Liver (tissue), 9 donors: Measurements from ENCODE around the gene AKAIN1. TPM values are rescaled to one million over a fixed set of nuclear protein-coding genes. Genes with fewer than 3 reads are reported as not detected.

Source experiments
- DNase-seq: peaks from one replicate; pipeline ENCODE4 v3.0.0-alpha.2; 2017; ENCODE audit warnings: low spot score
- H3K27ac ChIP-seq, 2 donors: one replicate each; pipeline ENCODE4 v1.7.0; 2013; ENCODE audit warnings: inconsistent platforms in 2 of 2, low read length in 2 of 2, control low read depth in 1 of 2, low read depth in 1 of 2, mild to moderate bottlenecking in 1 of 2
- H3K27me3 ChIP-seq, 4 donors: one replicate each; pipeline versions ENCODE4 v1.6.1 to v1.7.0; 2013; ENCODE audit warnings: low read length in 3 of 4, inconsistent platforms in 1 of 4, mild to moderate bottlenecking in 1 of 4, moderate library complexity in 1 of 4; ENCODE audit not compliant: control insufficient read depth in 4 of 4, insufficient read depth in 4 of 4
- H3K36me3 ChIP-seq, 4 donors: one replicate each; pipeline versions ENCODE4 v1.6.1 to v1.7.0; 2013; ENCODE audit warnings: low read length in 3 of 4, mild to moderate bottlenecking in 3 of 4, low read depth in 1 of 4, moderate library complexity in 1 of 4; ENCODE audit not compliant: control insufficient read depth in 4 of 4, insufficient read depth in 3 of 4
- H3K4me1 ChIP-seq, 4 donors: one replicate each; pipeline versions ENCODE4 v1.6.1 to v1.7.0; 2013; ENCODE audit warnings: low read length in 3 of 4, mild to moderate bottlenecking in 3 of 4, moderate library complexity in 1 of 4; ENCODE audit not compliant: control insufficient read depth in 4 of 4, insufficient read depth in 4 of 4
- H3K4me3 ChIP-seq, 3 donors: one replicate each; pipeline versions ENCODE4 v1.6.1 to v1.7.0; 2013; ENCODE audit warnings: low read length in 3 of 3, control low read depth in 1 of 3, low read depth in 1 of 3, mild to moderate bottlenecking in 1 of 3
- H3K9ac ChIP-seq, 2 donors: one replicate each; pipeline ENCODE4 v1.7.0; 2013; ENCODE audit warnings: low read length in 2 of 2, mild to moderate bottlenecking in 2 of 2, moderate library complexity in 2 of 2, control low read depth in 1 of 2, low read depth in 1 of 2
- H3K9me3 ChIP-seq, 4 donors: one replicate each; pipeline versions ENCODE4 v1.6.1 to v1.7.0; 2013; ENCODE audit warnings: low read length in 3 of 4; ENCODE audit not compliant: control insufficient read depth in 4 of 4
- ATF3 ChIP-seq: IDR thresholded peaks from 2 replicates; pipeline ENCODE4 v1.6.1; 2016; ENCODE audit warnings: antibody characterized with exemption
- CTCF ChIP-seq: fragments of 150-350 bp; IDR thresholded peaks from 2 replicates; pipeline ENCODE4 v1.5.1; 2017; ENCODE audit warnings: improper control_type of control experiment, low read depth, low read length; ENCODE audit not compliant: missing input control
- EGR1 ChIP-seq, 2 donors: IDR thresholded peaks; 2 replicates each; pipeline ENCODE4 v1.6.1; 2016 to 2018; ENCODE audit warnings: antibody characterized with exemption in 2 of 2, low read depth in 2 of 2
- FOXA1 ChIP-seq: IDR thresholded peaks from 2 replicates; pipeline ENCODE4 v1.6.1; 2016; ENCODE audit warnings: antibody characterized with exemption
- FOXA2 ChIP-seq: IDR thresholded peaks from 2 replicates; pipeline ENCODE4 v1.6.1; 2016; ENCODE audit warnings: antibody characterized with exemption
- GABPA ChIP-seq, 2 donors: IDR thresholded peaks in 1 of 2; conservative IDR thresholded peaks in 1 of 2; 2 replicates each; pipeline ENCODE4 v1.6.1; 2016; ENCODE audit warnings: antibody characterized with exemption in 2 of 2, mild to moderate bottlenecking in 1 of 2, moderate library complexity in 1 of 2
- HNF4A ChIP-seq, 2 donors: conservative IDR thresholded peaks; 2 replicates each; pipeline ENCODE4 v1.6.1; 2016; ENCODE audit warnings: antibody characterized with exemption in 2 of 2, mild to moderate bottlenecking in 2 of 2
- HNF4G ChIP-seq: IDR thresholded peaks from 2 replicates; pipeline ENCODE4 v1.6.1; 2016; ENCODE audit warnings: antibody characterized with exemption
- JUND ChIP-seq, 2 donors: IDR thresholded peaks; 2 replicates each; pipeline ENCODE4 v1.6.1; 2016; ENCODE audit warnings: antibody characterized with exemption in 2 of 2
- NR2F2 ChIP-seq: IDR thresholded peaks from 2 replicates; pipeline ENCODE4 v1.6.1; 2016; ENCODE audit warnings: antibody characterized with exemption
- RAD21 ChIP-seq, 2 donors: IDR thresholded peaks; 2 replicates each; pipeline ENCODE4 v1.6.1; 2016; ENCODE audit warnings: antibody characterized with exemption in 2 of 2, mild to moderate bottlenecking in 2 of 2
- REST ChIP-seq: IDR thresholded peaks from 2 replicates; pipeline ENCODE4 v1.6.1; 2016; ENCODE audit warnings: antibody characterized with exemption, mild to moderate bottlenecking
- RXRA ChIP-seq, 2 donors: IDR thresholded peaks; 2 replicates each; pipeline ENCODE4 v1.6.1; 2017 to 2018; ENCODE audit warnings: antibody characterized with exemption in 2 of 2, mild to moderate bottlenecking in 1 of 2
- SP1 ChIP-seq: IDR thresholded peaks from 2 replicates; pipeline ENCODE4 v1.6.1; 2018; ENCODE audit warnings: antibody characterized with exemption, mild to moderate bottlenecking
- TAF1 ChIP-seq: conservative IDR thresholded peaks from 2 replicates; pipeline ENCODE4 v1.6.1; 2016; ENCODE audit warnings: antibody characterized with exemption, mild to moderate bottlenecking
- YY1 ChIP-seq: IDR thresholded peaks from 2 replicates; pipeline ENCODE4 v1.6.1; 2016; ENCODE audit warnings: antibody characterized with exemption, mild to moderate bottlenecking
- whole genome bisulfite sequencing: extraction: QIAGEN DNeasy Blood & Tissue Kit; methylation state at CpG from one replicate; pipeline ENCODE4 v1.1.7; 2013; 5-methylcytosine and 5-hydroxymethylcytosine counted together
- polyA plus RNA-seq, 2 donors: library from polyadenylated mRNA; stranded (reverse) in 1 of 2; unstranded in 1 of 2; fragments of 200-250 nt in 1 of 2; fragments of >200 nt in 1 of 2; fragmentation: Nextera tagmentation in 1 of 2; extraction: Ambion mirVana in 1 of 2; gene quantifications; one replicate each; pipeline versions ENCODE4 v1.2.1 to v1.2.3, GENCODE V29; 2013 to 2015
- total RNA-seq, 2 donors: library from RNA; depleted of rRNA; stranded (reverse); fragments of >200 nt; gene quantifications; one replicate each; pipeline ENCODE4 v1.2.3, GENCODE V29; 2014
- TF ChIP-seq, protein P1 (sequence below): IDR thresholded peaks from 2 replicates; pipeline ENCODE4 v1.6.1; 2016; ENCODE audit warnings: antibody characterized with exemption
- donor health status: healthy.
- donor health status: healthy.
- donor health status: healthy.
- donor health status: healthy.
- donor health status: healthy.

Gene AKAIN1
- total and polyA plus RNA-seq, 4 donors = 0.31 to 0.75 TPM; not detected in 2

GRCh38 chr18:5142859-5143258, 54.2 kb downstream of the AKAIN1 start:
- Histone ChIP-seq H3K27ac (no peak overlapping the region), H3K9ac (no peak overlapping the region), H3K4me1 (no peaks in the 10 kb centered on the region), H3K9me3 (no peaks in the 10 kb centered on the region), H3K4me3 (no peak overlapping the region), H3K36me3 (no peaks in the 10 kb centered on the region), H3K27me3 (no peaks in the 10 kb centered on the region)
- TF ChIP-seq, protein P1, sequence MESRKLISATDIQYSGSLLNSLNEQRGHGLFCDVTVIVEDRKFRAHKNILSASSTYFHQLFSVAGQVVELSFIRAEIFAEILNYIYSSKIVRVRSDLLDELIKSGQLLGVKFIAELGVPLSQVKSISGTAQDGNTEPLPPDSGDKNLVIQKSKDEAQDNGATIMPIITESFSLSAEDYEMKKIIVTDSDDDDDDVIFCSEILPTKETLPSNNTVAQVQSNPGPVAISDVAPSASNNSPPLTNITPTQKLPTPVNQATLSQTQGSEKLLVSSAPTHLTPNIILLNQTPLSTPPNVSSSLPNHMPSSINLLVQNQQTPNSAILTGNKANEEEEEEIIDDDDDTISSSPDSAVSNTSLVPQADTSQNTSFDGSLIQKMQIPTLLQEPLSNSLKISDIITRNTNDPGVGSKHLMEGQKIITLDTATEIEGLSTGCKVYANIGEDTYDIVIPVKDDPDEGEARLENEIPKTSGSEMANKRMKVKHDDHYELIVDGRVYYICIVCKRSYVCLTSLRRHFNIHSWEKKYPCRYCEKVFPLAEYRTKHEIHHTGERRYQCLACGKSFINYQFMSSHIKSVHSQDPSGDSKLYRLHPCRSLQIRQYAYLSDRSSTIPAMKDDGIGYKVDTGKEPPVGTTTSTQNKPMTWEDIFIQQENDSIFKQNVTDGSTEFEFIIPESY = no peak
- no peak for TF ChIP-seq TAF1
- no peak for TF ChIP-seq REST
- TF ChIP-seq NR2F2 = no peak
- no peak for TF ChIP-seq RAD21 (IDR thresholded peaks at IDR 0.05)
- TF ChIP-seq SP1 = no peak
- no peak for TF ChIP-seq RXRA (IDR thresholded peaks at IDR 0.05)
- TF ChIP-seq FOXA1 = no peak
- no peak for TF ChIP-seq FOXA2
- TF ChIP-seq ATF3 = no peak
- no peak for TF ChIP-seq EGR1 (IDR thresholded peaks at IDR 0.05; ENCODE audit: low read depth in 2 of 2)
- TF ChIP-seq YY1 = no peak
- no peak for TF ChIP-seq GABPA (IDR thresholded peaks at IDR 0.05 in 1 of 2, conservative IDR thresholded peaks at IDR 0.05 in 1 of 2)
- TF ChIP-seq CTCF = no peak
- TF ChIP-seq JUND (IDR thresholded peaks at IDR 0.05) = no peak
- no peak for TF ChIP-seq HNF4A (conservative IDR thresholded peaks at IDR 0.05)
- 55% methylated on average over 2 of the region's 2 CpGs for WGBS
- DNase-seq = no peak

GRCh38 chr18:5142131-5142530, 54.9 kb downstream of the AKAIN1 start:
- DNase-seq = no peak
- 69% methylated on average over 4 of the region's 4 CpGs for WGBS
- Histone ChIP-seq H3K27ac (no peak overlapping the region), H3K4me3 (no peak overlapping the region), H3K27me3 (peaks cover 0 to 3% (median 0%) of the 10 kb centered on the region in 4 donors), H3K9me3 (no peaks in the 10 kb centered on the region), H3K36me3 (no peaks in the 10 kb centered on the region), H3K4me1 (no peaks in the 10 kb centered on the region), H3K9ac (no peak overlapping the region)
- TF ChIP-seq FOXA1 (no peak), REST (no peak), ATF3 (no peak), FOXA2 (no peak), TAF1 (no peak), EGR1 (IDR thresholded peaks at IDR 0.05; ENCODE audit: low read depth in 2 of 2) (no peak), RXRA (IDR thresholded peaks at IDR 0.05) (no peak), SP1 (no peak), GABPA (IDR thresholded peaks at IDR 0.05 in 1 of 2, conservative IDR thresholded peaks at IDR 0.05 in 1 of 2) (no peak), HNF4G (no peak)
- TF ChIP-seq, protein P1 = no peak
